Coronary artery (tissue), 2 donors: Measurements from ENCODE around the gene COL11A1.

Experiments
- DNase-seq: peaks from one replicate; pipeline ENCODE4 v3.0.0-alpha.2; 2017; ENCODE audit warnings: low spot score
- H3K27ac ChIP-seq, 2 donors: fragments of 200-600 bp; sonication (generic); one replicate each; pipeline ENCODE4 v1.5.1; 2016 to 2019
- H3K4me3 ChIP-seq: fragments of 200-600 bp; sonication (generic); 2 replicates; pipeline ENCODE4 v1.5.1; 2016; ENCODE audit warnings: mild to moderate bottlenecking, moderate library complexity
- CTCF ChIP-seq: fragments of 200-600 bp; sonication (generic); IDR thresholded peaks from one replicate; pipeline ENCODE4 v1.5.1; 2019; ENCODE audit warnings: antibody characterized with exemption

Gene COL11A1

DNA sequence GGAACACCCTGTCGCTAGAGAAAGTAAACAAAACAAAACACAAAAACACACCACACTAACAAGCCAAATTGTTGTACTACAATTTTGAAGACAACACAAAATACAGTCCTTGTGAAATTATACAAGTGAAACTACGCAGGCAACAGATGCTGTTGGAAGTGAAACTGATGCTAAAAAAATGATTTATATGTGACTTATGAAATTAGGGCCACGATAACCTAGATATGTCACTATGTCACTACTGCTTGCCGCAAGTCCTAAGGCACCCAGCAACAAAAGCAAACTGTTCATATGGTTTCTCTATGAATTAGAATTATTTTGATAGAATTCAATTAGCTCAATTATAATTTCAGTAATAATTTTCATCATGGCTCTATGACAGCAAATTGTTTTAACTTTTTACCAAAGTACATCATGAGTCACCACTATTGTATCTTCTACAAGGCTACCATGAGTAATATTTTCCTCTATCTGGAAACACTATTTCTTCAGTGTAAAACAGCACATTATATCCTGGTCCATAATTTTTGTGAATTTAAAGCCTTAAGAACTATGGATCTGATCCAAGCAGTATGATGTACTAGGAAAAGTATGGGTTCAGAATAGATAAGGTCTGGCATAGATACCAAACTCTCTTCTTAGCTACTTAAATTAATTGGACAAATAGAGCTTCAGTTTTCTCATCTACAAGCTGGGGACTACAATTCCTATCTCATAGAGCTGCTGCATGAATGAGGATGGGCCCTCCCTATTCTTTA, 216.3 kb downstream of the COL11A1 start:
- no peak for DNase-seq
- no peak for TF ChIP-seq CTCF
- no peak overlapping the region for H3K27ac ChIP-seq
- no peak overlapping the region for H3K4me3 ChIP-seq

- H3K4me3 ChIP-seq, result no peak overlapping the region
- no peak for TF ChIP-seq CTCF
- no peak for DNase-seq
- no peak overlapping the region for H3K27ac ChIP-seq
Observed at GRCh38 chr1:102886638-102887037, 221.7 kb downstream of the COL11A1 start.

DNA sequence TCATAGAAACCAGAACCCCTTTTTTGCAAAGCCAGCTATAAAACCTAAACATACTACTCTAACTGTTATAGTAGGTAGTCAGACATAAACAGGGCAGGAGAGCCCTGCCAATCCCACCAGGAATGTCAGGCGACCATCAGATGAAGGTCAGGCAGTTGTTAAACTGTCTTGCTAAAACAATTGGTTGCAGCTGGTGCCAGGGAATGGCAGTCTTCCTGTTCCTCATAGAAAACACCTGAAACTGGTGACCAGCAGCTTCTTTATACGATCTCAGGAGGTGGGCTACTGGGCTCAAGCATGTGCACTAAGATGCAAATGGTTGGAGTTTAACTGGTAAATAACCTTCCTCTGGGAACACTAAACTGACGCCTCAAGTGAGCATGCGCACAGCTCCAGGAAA, 224.1 kb downstream of the COL11A1 start:
- Histone ChIP-seq H3K27ac (no peak overlapping the region), H3K4me3 (no peak overlapping the region)
- no peak for DNase-seq
- TF ChIP-seq CTCF, result no peak

GRCh38 chr1:102879439-102879993, 228.8 kb downstream of the COL11A1 start:
- TF ChIP-seq CTCF, result no peak

GRCh38 chr1:102875756-102876155, 232.6 kb downstream of the COL11A1 start:
- no peak overlapping the region for H3K4me3 ChIP-seq
- no peak for TF ChIP-seq CTCF
- DNase-seq, result no peak
- H3K27ac ChIP-seq, result no peak overlapping the region

More at GRCh38 chr1:102879439-102879993, 228.8 kb downstream of the COL11A1 start:
- no peak for DNase-seq
- no peak overlapping the region for H3K4me3 ChIP-seq
- H3K27ac ChIP-seq, result no peak overlapping the region

DNA sequence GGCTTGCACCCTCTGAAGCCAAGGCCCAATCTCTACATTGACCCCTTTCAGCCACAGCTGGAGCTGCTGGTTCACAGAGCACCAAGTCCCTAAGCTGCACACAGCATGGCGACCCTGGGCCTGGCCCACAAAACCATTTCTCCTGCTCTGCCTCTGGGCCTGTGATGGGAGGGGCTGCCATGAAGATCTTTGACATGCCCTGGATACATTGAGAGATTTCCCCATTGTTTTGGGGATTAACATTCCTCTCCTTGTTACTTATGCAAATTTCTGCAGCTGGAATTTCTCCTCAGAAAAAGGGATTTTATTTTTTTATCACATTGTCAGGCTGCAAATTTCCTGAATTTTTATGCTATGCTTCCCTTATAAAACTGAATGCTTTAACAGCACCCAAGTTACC, 235.8 kb downstream of the COL11A1 start:
- DNase-seq, result no peak
- no peak overlapping the region for H3K27ac ChIP-seq

More for the DNA sequence above, 235.8 kb downstream of the COL11A1 start:
- no peak for TF ChIP-seq CTCF
- H3K4me3 ChIP-seq, result no peak overlapping the region
